ENCODE results near the gene LRPAP1.

DNA sequence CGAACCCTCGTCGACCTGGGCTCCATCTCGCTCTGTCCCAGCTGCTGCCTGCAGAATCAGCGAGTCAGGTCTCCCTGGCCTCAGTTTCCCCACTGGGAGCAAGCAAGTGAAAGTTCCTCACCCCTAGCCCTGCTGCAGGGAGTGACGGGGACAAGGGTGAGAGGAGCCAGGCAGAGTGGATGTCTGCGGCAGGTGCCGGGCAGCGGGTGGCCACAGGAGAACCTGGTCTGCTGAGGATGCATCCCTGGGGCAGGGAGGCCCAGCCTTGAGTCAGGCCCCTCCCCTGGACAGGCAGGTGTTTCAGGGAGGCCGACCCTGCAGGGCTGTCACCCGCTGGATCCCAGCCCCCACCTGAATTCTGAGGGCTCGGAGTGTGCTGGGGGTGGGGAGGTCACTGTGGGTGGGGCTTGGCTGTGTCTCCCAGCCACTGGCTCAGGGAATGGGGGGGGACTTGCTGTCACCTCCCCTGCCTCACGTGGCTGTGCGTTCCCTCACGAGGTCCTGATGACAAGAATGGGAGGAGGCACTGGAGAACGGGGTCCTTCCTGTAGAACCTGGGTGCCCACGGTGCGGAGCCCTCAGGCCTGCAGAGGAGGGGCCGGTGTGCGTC is 33.2 kb downstream of the LRPAP1 start:
- TF ChIP-seq, protein P1, sequence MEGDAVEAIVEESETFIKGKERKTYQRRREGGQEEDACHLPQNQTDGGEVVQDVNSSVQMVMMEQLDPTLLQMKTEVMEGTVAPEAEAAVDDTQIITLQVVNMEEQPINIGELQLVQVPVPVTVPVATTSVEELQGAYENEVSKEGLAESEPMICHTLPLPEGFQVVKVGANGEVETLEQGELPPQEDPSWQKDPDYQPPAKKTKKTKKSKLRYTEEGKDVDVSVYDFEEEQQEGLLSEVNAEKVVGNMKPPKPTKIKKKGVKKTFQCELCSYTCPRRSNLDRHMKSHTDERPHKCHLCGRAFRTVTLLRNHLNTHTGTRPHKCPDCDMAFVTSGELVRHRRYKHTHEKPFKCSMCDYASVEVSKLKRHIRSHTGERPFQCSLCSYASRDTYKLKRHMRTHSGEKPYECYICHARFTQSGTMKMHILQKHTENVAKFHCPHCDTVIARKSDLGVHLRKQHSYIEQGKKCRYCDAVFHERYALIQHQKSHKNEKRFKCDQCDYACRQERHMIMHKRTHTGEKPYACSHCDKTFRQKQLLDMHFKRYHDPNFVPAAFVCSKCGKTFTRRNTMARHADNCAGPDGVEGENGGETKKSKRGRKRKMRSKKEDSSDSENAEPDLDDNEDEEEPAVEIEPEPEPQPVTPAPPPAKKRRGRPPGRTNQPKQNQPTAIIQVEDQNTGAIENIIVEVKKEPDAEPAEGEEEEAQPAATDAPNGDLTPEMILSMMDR (IDR thresholded peaks at IDR 0.05): no peak
- TF ChIP-seq POLR2A (IDR thresholded peaks at IDR 0.05; ENCODE audit: low read depth): no peak
- TF ChIP-seq EP300 (IDR thresholded peaks at IDR 0.05): no peak
- TF ChIP-seq POLR2AphosphoS5 (IDR thresholded peaks at IDR 0.05): no peak

All from esophagus muscularis mucosa (tissue), 4 donors.